Hepatocyte (in vitro differentiated cells): ENCODE results near the gene CDK6.

ENCODE experiments used
- CTCF ChIP-seq: fragments of 200-600 bp; sonication (generic); IDR thresholded peaks from 2 replicates; pipeline ENCODE4 v1.5.1; 2016; ENCODE audit warnings: antibody characterized with exemption, mild to moderate bottlenecking; ENCODE audit not compliant: poor library complexity
- EZH2 ChIP-seq: fragments of 200-600 bp; sonication (generic); IDR thresholded peaks from 2 replicates; pipeline ENCODE4 v1.6.1; 2016; ENCODE audit warnings: antibody characterized with exemption, mild to moderate bottlenecking, borderline replicate concordance
- EZH2phosphoT487 ChIP-seq: fragments of 200-600 bp; sonication (generic); IDR thresholded peaks from one replicate; pipeline ENCODE4 v1.6.1; 2018; ENCODE audit warnings: antibody characterized with exemption, mild to moderate bottlenecking, low read depth, moderate library complexity; ENCODE audit not compliant: unreplicated experiment, severe bottlenecking

- TF ChIP-seq CTCF = no peak
- TF ChIP-seq EZH2phosphoT487 = no peak
- no peak for TF ChIP-seq EZH2
Observed at GRCh38 chr7:92758796-92759431, 77.5 kb downstream of the CDK6 start.
